Activated CD4-positive, alpha-beta T cell treated with anti-CD3 and anti-CD28 coated beads, Interleukin-2, amount 10 ng/mL, durations not matched to agents 7 days and 5 days (primary cell): ENCODE measurements around the gene SNRK. TPM values are rescaled to one million over a fixed set of nuclear protein-coding genes. Genes with fewer than 3 reads are reported as not detected.

Experiments used
- CTCF ChIA-PET: fragments of 350-600 bp; sonication (Branson Sonifier 250); formaldehyde crosslinking; loops from one replicate; lab custom pipeline; 2021; ENCODE audit warnings: antibody characterized with exemption; lab: Charles Lee
- POLR2A ChIA-PET: fragments of 350-600 bp; sonication (Branson Sonifier 250); formaldehyde crosslinking; loops from one replicate; lab custom pipeline; 2021; ENCODE audit warnings: antibody characterized with exemption; lab: Charles Lee
- DNase-seq: peaks from one replicate; pipeline ENCODE4 v3.0.0-alpha.2; 2020
- H3K27ac Mint-ChIP-seq: one replicate; pipeline ENCODE4 v1.8.0; 2021; ENCODE audit warnings: mild to moderate bottlenecking, moderate library complexity, mixed read lengths
- H3K27me3 Mint-ChIP-seq: one replicate; pipeline ENCODE4 v1.8.0; 2021; ENCODE audit warnings: mixed read lengths
- H3K36me3 Mint-ChIP-seq: one replicate; pipeline ENCODE4 v1.8.0; 2021; ENCODE audit warnings: low read depth, mixed read lengths
- H3K4me1 Mint-ChIP-seq: one replicate; pipeline ENCODE4 v1.8.0; 2021; ENCODE audit warnings: mixed read lengths
- H3K4me3 Mint-ChIP-seq: one replicate; pipeline ENCODE4 v1.8.0; 2021; ENCODE audit warnings: mild to moderate bottlenecking, moderate library complexity, mixed read lengths
- H3K9me3 Mint-ChIP-seq: one replicate; pipeline ENCODE4 v1.8.0; 2021; ENCODE audit warnings: mixed read lengths
- total RNA-seq, 2 experiments: library from RNA; stranded (reverse); gene quantifications; one replicate each; pipeline ENCODE4 v1.2.3, GENCODE V29; 2021

SNRK gene
- total RNA-seq, 2 experiments from 2014 or later, result 62.9 to 65.6 TPM

DNA sequence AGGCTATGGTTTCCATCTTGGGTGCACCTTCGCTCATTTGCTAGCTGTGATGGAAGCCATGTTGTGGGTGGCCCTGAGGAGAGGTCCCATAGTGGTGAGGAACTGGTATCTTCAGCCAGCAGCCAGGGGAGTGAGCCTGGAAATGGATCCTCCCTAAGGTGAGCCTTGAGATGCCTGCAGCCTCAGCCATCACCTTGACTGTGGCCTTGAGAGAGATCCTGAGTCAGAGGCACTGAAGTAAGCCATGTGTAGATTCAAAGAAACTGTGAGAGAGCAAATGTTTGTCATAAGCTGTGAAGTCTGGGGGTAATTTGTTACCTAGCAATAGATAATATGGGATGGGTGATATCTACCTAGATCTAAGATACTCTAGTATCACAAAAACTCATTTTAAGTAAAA is 105.3 kb downstream of the SNRK start:
- H3K4me3 Mint-ChIP-seq, result no peak overlapping the region
- ChIA-PET CTCF (no interaction called here), POLR2A (no interaction called here)
- peaks cover 6% of the 10 kb centered on the region for H3K36me3 Mint-ChIP-seq
- peaks cover 41% of the 10 kb centered on the region for H3K4me1 Mint-ChIP-seq
- H3K27me3 Mint-ChIP-seq, result no peaks in the 10 kb centered on the region
- peaks cover 6% of the 10 kb centered on the region for H3K9me3 Mint-ChIP-seq
- no peak overlapping the region for H3K27ac Mint-ChIP-seq
- DNase-seq, result no peak

GRCh38 chr3:43394041-43394554 is 107.8 kb downstream of the SNRK start:
- DNase-seq, result no peak
- Mint-ChIP-seq H3K4me3 (no peak overlapping the region), H3K36me3 (peaks cover 5% of the 10 kb centered on the region), H3K27ac (no peak overlapping the region), H3K27me3 (no peaks in the 10 kb centered on the region), H3K4me1 (peaks cover 26% of the 10 kb centered on the region), H3K9me3 (peaks cover 6% of the 10 kb centered on the region)
- POLR2A ChIA-PET, result no interaction called here
- CTCF ChIA-PET, result no interaction called here

- CTCF ChIA-PET, result no interaction called here
- Mint-ChIP-seq H3K27me3 (no peaks in the 10 kb centered on the region), H3K4me1 (no peaks in the 10 kb centered on the region), H3K27ac (no peak overlapping the region), H3K36me3 (no peaks in the 10 kb centered on the region), H3K4me3 (no peak overlapping the region), H3K9me3 (no peaks in the 10 kb centered on the region)
- POLR2A ChIA-PET, result no interaction called here
- no peak for DNase-seq
Observed at GRCh38 chr3:43399034-43399433, 112.7 kb downstream of the SNRK start.

DNA sequence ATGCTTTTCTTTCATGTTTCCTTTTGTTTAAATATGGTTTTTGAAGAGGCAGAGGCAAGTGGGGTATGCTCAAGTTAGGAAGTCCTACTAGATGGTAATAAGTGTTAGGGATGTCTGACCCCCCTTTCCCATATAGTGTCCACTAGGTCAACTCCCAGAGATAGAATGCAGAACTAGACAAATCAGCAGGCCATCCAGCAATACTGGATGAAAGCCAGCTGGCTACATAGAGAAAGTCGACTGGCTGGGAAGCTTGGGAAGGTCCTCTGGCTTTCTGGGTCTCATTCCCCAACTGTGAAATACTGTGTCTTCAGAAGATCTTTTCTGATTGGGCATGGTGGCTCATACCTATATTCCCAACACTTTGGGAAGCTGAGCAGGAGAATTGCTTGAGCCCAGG is 113.8 kb downstream of the SNRK start:
- DNase-seq, result no peak
- H3K4me1 Mint-ChIP-seq, result peaks cover 3% of the 10 kb centered on the region
- H3K9me3 Mint-ChIP-seq, result no peaks in the 10 kb centered on the region
- ChIA-PET POLR2A (interaction anchor here (0.7 kb wide), 1 partner anchor 14 kb away, joined by 3 read pairs; no protein-coding TSS in a partner anchor), CTCF (no interaction called here)
- H3K27me3 Mint-ChIP-seq, result no peaks in the 10 kb centered on the region
- no peak overlapping the region for H3K27ac Mint-ChIP-seq
- H3K4me3 Mint-ChIP-seq, result no peak overlapping the region
- H3K36me3 Mint-ChIP-seq, result no peaks in the 10 kb centered on the region

Other genes with a start within 250 kb of the SNRK start
- gene POMGNT2, start 180.5 kb upstream of the SNRK start, total RNA-seq, result 1 to 10 TPM; 6.7 to 6.9 TPM